Measurements from ENCODE around the gene OR14A2.

- TF ChIP-seq CTCF (IDR thresholded peaks at IDR 0.05) = no peak
- no peak for TF ChIP-seq POLR2A (IDR thresholded peaks at IDR 0.05)
- no peak for TF ChIP-seq EP300 (IDR thresholded peaks at IDR 0.05; ENCODE audit: low read depth)
Observed at GRCh38 chr1:247716546-247716945, 31.4 kb downstream of the OR14A2 start, which contains the start of gene OR6F1.

Data from transverse colon (tissue), 3 donors.